ENCODE results near the gene TUBB. TPM values are rescaled to one million over a fixed set of nuclear protein-coding genes. Genes with fewer than 3 reads are reported as not detected.
A peak's percentile ranks its signal among the peaks of the same experiment; 100 is the strongest.

TUBB gene
- total RNA-seq, 1 experiment from 2014 or later, result 886 TPM

DNA sequence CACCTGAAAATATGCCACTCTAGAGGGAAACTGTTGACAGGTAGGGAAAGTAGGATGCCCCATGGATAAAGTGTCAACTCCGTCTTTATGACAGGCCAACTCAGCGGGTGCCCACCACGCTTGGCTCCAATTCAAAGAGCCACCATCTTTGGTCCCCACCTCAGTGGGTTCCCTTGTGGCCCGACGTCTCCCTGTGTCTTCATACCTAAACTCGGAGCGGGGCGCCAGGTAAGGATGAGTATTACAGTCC is 3.3 kb upstream of the TUBB start:
- Histone ChIP-seq H3K9ac (ENCODE audit: low read length) (peak overlapping the region; percentile 76), H3K79me2 (ENCODE audit: insufficient read depth, low read length) (peaks cover 39% of the 10 kb centered on the region), H3K9me2 (ENCODE audit: insufficient read depth) (no peaks in the 10 kb centered on the region), H3K4me1 (ENCODE audit: control insufficient read depth in 1 of 2, insufficient read depth in 2 of 2, low read length in 2 of 2) (peaks cover 9 to 38% of the 10 kb centered on the region in 2 experiments), H3K9me3 (ENCODE audit: control insufficient read depth in 1 of 2, insufficient read depth in 1 of 2, low read depth in 1 of 2, low read length in 2 of 2) (no peaks in the 10 kb centered on the region), H3K36me3 (ENCODE audit: control insufficient read depth in 1 of 2, insufficient read depth in 2 of 2, low read length in 2 of 2) (peaks cover 6 to 25% of the 10 kb centered on the region in 2 experiments; a peak in 2 of 4 replicates), H3K27ac (ENCODE audit: low read depth, low read length) (peak overlapping the region; percentile 89), H2AFZ (ENCODE audit: low read depth, low read length, poor library complexity, severe bottlenecking) (no peak overlapping the region), H4K20me1 (ENCODE audit: insufficient read depth) (no peaks in the 10 kb centered on the region), H3K4me2 (ENCODE audit: low read length) (peak overlapping the region; percentile 90), H3K27me3 (ENCODE audit: insufficient read depth, low read length) (no peaks in the 10 kb centered on the region), H3K4me3 (replicated peaks in 1 of 2; ENCODE audit: low read depth in 1 of 2, low read length in 2 of 2) (peak overlapping the region; percentile 57 to 66)
- BruUV-seq (replicated peaks), result TSS peak; percentile 71
- intact Hi-C loops (cut with micrococcal nuclease), result loop anchor here (1.0 to 5.0 kb wide), 2 partner anchors 27 to 160 kb away; partner anchors contain the start of genes GNL1, NRM and PRR3
- no peak for DNase-seq (ENCODE audit: low read depth, low spot score)
- TF ChIP-seq EGR1 (IDR thresholded peaks at IDR 0.05; ENCODE audit: low read depth), result no peak
- TF ChIP-seq ZFX (IDR thresholded peaks at IDR 0.05), result 0 out of 2 replicates have a peak, but pooled peaks have one; percentile 19
- no peak for TF ChIP-seq POLR2AphosphoS5 (IDR thresholded peaks at IDR 0.05; ENCODE audit: low read depth, low read length)
- no peak for TF ChIP-seq SIN3A (IDR thresholded peaks at IDR 0.05; ENCODE audit: low read depth)
- ATAC-seq, result no peak
- RAD21 ChIA-PET (ENCODE audit: low non-redundant PET in 1 of 2, low total read pairs in 2 of 2, uncharacterized antibody in 2 of 2, unreplicated experiment in 2 of 2), result interaction anchor here in 1 of 2 experiments (0.7 kb wide), 1 partner anchor 25 kb away, joined by 4 read pairs; the partner anchor contains the start of gene NRM
- CTCF ChIA-PET, result interaction anchor here (1.0 to 2.3 kb wide), 5 partner anchors 14 to 172 kb away, joined by 4 to 11 read pairs (median 8); partner anchors contain the start of gene DHX16
- POLR2A ChIA-PET, result interaction anchor here (0.7 to 3.0 kb wide), 20 partner anchors 10 to 1821 kb away, joined by 3 to 25 read pairs (median 4); partner anchors contain the start of genes IER3, MRPS18B, NRM and PPP1R10

DNA sequence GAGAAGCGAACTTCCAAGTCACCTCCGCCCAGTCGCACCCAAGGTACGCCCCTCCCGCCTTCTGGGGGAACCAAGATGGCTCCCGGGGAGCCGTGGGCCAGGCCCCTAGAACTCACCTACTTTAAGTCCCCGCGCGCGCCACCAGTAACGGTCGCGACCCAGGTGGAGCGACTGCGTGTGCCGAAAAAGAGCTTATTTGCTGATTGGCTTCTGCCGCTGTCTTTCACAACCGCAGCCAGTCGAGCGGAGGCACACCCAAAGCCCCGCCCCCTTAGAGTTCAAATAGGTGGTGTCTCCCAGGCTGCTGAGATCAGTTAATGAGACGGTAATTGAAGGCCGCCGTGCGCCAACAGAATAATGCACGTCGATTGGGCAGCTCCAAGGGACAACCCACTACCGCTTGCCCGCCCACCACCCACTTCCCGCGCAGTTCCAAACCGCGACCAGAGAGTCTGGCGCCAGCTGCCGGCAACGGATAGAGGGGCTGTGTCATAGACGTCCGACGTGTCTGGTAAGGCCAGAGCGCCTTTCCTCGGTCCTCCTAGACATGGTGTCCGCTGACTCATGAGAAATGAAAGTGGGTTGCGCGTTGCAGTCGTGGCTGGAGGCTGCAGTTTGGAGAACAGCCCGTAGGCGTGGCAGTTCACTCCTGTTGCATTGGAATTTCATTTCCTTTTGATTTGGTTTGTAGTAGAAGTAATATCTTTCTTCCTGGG is 2.9 kb upstream of the TUBB start, which contains the start of gene MDC1:
Gene MDC1 (minus strand): TSS at position 153 of the 716 bp plus-strand sequence. CDS start 2,106 bp downstream, outside the sequence.
- intact Hi-C loops (cut with micrococcal nuclease), result loop anchor here (1.0 to 5.0 kb wide), 2 partner anchors 27 to 160 kb away; partner anchors contain the start of genes GNL1, NRM and PRR3
- Histone ChIP-seq H3K9me2 (ENCODE audit: insufficient read depth) (no peaks in the 10 kb centered on the region), H2AFZ (ENCODE audit: low read depth, low read length, poor library complexity, severe bottlenecking) (no peak within 1 kb of the TSS), H4K20me1 (ENCODE audit: insufficient read depth) (no peaks in the 10 kb centered on the region), H3K4me2 (ENCODE audit: low read length) (peak within 1 kb of the TSS; percentile 96), H3K4me1 (ENCODE audit: control insufficient read depth in 1 of 2, insufficient read depth in 2 of 2, low read length in 2 of 2) (peaks cover 9 to 43% of the 10 kb centered on the region in 2 experiments), H3K27ac (ENCODE audit: low read depth, low read length) (peak within 1 kb of the TSS; percentile 89), H3K4me3 (replicated peaks in 1 of 2; ENCODE audit: low read depth in 1 of 2, low read length in 2 of 2) (peak within 1 kb of the TSS; percentile 64 to 66), H3K36me3 (ENCODE audit: control insufficient read depth in 1 of 2, insufficient read depth in 2 of 2, low read length in 2 of 2) (peaks cover 7 to 26% of the 10 kb centered on the region in 2 experiments; a peak in 2 of 4 replicates), H3K27me3 (ENCODE audit: insufficient read depth, low read length) (no peaks in the 10 kb centered on the region), H3K9me3 (ENCODE audit: control insufficient read depth in 1 of 2, insufficient read depth in 1 of 2, low read depth in 1 of 2, low read length in 2 of 2) (no peaks in the 10 kb centered on the region), H3K9ac (ENCODE audit: low read length) (peak within 1 kb of the TSS; percentile 76), H3K79me2 (ENCODE audit: insufficient read depth, low read length) (peaks cover 44% of the 10 kb centered on the region)
- CTCF ChIA-PET, result interaction anchor here (1.0 to 2.3 kb wide), 5 partner anchors 14 to 173 kb away, joined by 4 to 11 read pairs (median 8); partner anchors contain the start of gene DHX16
- RAD21 ChIA-PET (ENCODE audit: low non-redundant PET in 1 of 2, low total read pairs in 2 of 2, uncharacterized antibody in 2 of 2, unreplicated experiment in 2 of 2), result interaction anchor here in 1 of 2 experiments (0.7 kb wide), 2 partner anchors 26 to 35 kb away, joined by 4 read pairs; partner anchors contain the start of gene NRM
- POLR2A ChIA-PET, result interaction anchor here (0.6 to 3.0 kb wide), 21 partner anchors 10 to 1821 kb away, joined by 3 to 25 read pairs (median 4); partner anchors contain the start of genes IER3, MRPS18B, NRM and PPP1R10
- ATAC-seq (peak; percentile 76), DNase-seq (ENCODE audit: low read depth, low spot score) (peak; percentile 100)
- BruUV-seq (replicated peaks), result no TSS peak
- no peak for TF ChIP-seq ELF1 (IDR thresholded peaks at IDR 0.05; ENCODE audit: borderline replicate concordance, low read depth)
- TF ChIP-seq ZFX (IDR thresholded peaks at IDR 0.05), result no peak; the same call in 1 of the 2 replicates
- no peak for TF ChIP-seq JUND (IDR thresholded peaks at IDR 0.05)
- TF ChIP-seq FOSL1 (IDR thresholded peaks at IDR 0.05; ENCODE audit: low read depth), result no peak
- no peak for TF ChIP-seq CBX3 (IDR thresholded peaks at IDR 0.05; ENCODE audit: low read depth)
- TF ChIP-seq, protein P1, sequence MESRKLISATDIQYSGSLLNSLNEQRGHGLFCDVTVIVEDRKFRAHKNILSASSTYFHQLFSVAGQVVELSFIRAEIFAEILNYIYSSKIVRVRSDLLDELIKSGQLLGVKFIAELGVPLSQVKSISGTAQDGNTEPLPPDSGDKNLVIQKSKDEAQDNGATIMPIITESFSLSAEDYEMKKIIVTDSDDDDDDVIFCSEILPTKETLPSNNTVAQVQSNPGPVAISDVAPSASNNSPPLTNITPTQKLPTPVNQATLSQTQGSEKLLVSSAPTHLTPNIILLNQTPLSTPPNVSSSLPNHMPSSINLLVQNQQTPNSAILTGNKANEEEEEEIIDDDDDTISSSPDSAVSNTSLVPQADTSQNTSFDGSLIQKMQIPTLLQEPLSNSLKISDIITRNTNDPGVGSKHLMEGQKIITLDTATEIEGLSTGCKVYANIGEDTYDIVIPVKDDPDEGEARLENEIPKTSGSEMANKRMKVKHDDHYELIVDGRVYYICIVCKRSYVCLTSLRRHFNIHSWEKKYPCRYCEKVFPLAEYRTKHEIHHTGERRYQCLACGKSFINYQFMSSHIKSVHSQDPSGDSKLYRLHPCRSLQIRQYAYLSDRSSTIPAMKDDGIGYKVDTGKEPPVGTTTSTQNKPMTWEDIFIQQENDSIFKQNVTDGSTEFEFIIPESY (IDR thresholded peaks at IDR 0.05; ENCODE audit: extremely low read depth, insufficient replicate concordance, low read length), result peak; percentile 73
- no peak for TF ChIP-seq ZNF274 (IDR thresholded peaks at IDR 0.05; ENCODE audit: low read depth, low read length)
- TF ChIP-seq, protein P2, sequence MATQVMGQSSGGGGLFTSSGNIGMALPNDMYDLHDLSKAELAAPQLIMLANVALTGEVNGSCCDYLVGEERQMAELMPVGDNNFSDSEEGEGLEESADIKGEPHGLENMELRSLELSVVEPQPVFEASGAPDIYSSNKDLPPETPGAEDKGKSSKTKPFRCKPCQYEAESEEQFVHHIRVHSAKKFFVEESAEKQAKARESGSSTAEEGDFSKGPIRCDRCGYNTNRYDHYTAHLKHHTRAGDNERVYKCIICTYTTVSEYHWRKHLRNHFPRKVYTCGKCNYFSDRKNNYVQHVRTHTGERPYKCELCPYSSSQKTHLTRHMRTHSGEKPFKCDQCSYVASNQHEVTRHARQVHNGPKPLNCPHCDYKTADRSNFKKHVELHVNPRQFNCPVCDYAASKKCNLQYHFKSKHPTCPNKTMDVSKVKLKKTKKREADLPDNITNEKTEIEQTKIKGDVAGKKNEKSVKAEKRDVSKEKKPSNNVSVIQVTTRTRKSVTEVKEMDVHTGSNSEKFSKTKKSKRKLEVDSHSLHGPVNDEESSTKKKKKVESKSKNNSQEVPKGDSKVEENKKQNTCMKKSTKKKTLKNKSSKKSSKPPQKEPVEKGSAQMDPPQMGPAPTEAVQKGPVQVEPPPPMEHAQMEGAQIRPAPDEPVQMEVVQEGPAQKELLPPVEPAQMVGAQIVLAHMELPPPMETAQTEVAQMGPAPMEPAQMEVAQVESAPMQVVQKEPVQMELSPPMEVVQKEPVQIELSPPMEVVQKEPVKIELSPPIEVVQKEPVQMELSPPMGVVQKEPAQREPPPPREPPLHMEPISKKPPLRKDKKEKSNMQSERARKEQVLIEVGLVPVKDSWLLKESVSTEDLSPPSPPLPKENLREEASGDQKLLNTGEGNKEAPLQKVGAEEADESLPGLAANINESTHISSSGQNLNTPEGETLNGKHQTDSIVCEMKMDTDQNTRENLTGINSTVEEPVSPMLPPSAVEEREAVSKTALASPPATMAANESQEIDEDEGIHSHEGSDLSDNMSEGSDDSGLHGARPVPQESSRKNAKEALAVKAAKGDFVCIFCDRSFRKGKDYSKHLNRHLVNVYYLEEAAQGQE (IDR thresholded peaks at IDR 0.05; ENCODE audit: low read depth), result no peak
- peak; percentile 94 for TF ChIP-seq YY1 (IDR thresholded peaks at IDR 0.05; ENCODE audit: extremely low read depth, insufficient replicate concordance, low read depth, low read length)

Data from HCT116 (cell line).